C4-2B (cell line): ENCODE data around the gene STK26.

Source experiments
- ZFX ChIP-seq: fragments of 450-650 bp; IDR thresholded peaks from 2 replicates; pipeline ENCODE4 v1.6.1; 2017
- TF ChIP-seq, protein P1 (sequence below): fragments of 450-650 bp; conservative IDR thresholded peaks from 2 replicates; pipeline ENCODE4 v1.5.1; 2017; ENCODE audit warnings: mild to moderate bottlenecking

DNA sequence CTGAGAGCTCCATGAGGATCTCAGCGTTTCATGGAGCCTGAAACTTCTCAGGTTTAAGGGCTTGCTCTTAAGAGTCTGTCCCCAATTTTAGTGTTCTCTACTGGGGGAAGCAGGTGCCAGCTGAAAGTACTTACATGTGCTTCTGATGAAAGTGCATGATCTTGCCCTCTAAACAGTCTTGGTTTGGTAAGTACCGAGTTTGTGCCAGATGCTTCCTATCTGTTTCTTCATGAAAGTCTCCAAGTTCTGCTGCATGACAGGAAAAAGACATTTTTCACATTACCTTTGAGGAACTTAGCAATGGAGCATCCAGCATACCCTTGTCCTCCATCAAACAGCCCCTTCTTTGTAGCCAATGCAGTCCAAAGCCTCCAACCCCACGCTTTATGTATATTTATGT is 62.7 kb downstream of the STK26 start:
- TF ChIP-seq, protein P1, sequence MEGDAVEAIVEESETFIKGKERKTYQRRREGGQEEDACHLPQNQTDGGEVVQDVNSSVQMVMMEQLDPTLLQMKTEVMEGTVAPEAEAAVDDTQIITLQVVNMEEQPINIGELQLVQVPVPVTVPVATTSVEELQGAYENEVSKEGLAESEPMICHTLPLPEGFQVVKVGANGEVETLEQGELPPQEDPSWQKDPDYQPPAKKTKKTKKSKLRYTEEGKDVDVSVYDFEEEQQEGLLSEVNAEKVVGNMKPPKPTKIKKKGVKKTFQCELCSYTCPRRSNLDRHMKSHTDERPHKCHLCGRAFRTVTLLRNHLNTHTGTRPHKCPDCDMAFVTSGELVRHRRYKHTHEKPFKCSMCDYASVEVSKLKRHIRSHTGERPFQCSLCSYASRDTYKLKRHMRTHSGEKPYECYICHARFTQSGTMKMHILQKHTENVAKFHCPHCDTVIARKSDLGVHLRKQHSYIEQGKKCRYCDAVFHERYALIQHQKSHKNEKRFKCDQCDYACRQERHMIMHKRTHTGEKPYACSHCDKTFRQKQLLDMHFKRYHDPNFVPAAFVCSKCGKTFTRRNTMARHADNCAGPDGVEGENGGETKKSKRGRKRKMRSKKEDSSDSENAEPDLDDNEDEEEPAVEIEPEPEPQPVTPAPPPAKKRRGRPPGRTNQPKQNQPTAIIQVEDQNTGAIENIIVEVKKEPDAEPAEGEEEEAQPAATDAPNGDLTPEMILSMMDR = no peak
- no peak for TF ChIP-seq ZFX
